Stimulated activated naive CD8-positive, alpha-beta T cell treated with anti-CD3 and anti-CD28 coated beads, Interleukin-15, amount 100 ng/mL, for 72 hours (primary cell): ENCODE results near the gene LACTB.
"Not testable (repeated sequence)": the region's sequence is repeated elsewhere in the genome, so short reads cannot be mapped to it uniquely, and the experiment has no call there.

Experiments used
- ATAC-seq: fragments of 150-1000 bp; cut with Tn5 transposase; 2 replicates; pipeline ENCODE4 v1.10.0; 2021; ENCODE audit warnings: mild to moderate bottlenecking, moderate library complexity
- DNase-seq, 2 donors: peaks; one replicate each; pipeline ENCODE4 v3.0.0; 2021 to 2022
- H3K27ac Mint-ChIP-seq, 2 donors: one replicate each; pipeline ENCODE4 v1.8.0; 2022; ENCODE audit warnings: mild to moderate bottlenecking in 2 of 2, mixed read lengths in 2 of 2, moderate library complexity in 2 of 2
- H3K27me3 Mint-ChIP-seq: one replicate; pipeline ENCODE4 v1.8.0; 2022; ENCODE audit warnings: mixed read lengths
- H3K4me1 Mint-ChIP-seq: one replicate; pipeline ENCODE4 v1.8.0; 2022; ENCODE audit warnings: mild to moderate bottlenecking, mixed read lengths
- H3K4me3 Mint-ChIP-seq, 2 donors: one replicate each; pipeline ENCODE4 v1.8.0; 2022; ENCODE audit warnings: mild to moderate bottlenecking in 2 of 2, mixed read lengths in 2 of 2, moderate library complexity in 1 of 2
- H3K9me3 Mint-ChIP-seq, 2 donors: one replicate each; pipeline ENCODE4 v1.8.0; 2022; ENCODE audit warnings: mixed read lengths in 2 of 2

Gene LACTB

DNA sequence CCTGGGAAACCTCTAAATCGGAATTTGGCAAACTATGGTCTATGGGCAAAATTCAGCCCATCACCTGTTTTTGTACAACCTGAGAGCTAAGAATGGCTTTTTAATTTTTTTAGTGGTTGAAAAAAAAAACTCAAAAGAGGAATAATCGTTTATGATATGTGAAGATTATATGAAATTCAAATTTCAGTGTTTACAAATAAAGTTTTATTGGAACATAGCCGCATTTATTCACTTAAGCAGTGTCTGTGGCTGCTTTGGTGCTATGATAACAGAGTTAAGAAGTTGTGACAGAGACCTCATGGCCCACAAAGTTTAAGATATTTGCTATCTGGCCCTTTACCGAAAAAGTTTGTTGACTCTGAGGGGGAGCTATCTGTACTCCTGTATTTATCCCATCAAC lies 36.4 kb upstream of the LACTB start:
- Mint-ChIP-seq H3K27me3 (no peaks in the 10 kb centered on the region), H3K27ac (no peak overlapping the region), H3K4me1 (no peaks in the 10 kb centered on the region), H3K4me3 (no peak overlapping the region), H3K9me3 (no peaks in the 10 kb centered on the region)
- no peak for ATAC-seq
- no peak for DNase-seq

DNA sequence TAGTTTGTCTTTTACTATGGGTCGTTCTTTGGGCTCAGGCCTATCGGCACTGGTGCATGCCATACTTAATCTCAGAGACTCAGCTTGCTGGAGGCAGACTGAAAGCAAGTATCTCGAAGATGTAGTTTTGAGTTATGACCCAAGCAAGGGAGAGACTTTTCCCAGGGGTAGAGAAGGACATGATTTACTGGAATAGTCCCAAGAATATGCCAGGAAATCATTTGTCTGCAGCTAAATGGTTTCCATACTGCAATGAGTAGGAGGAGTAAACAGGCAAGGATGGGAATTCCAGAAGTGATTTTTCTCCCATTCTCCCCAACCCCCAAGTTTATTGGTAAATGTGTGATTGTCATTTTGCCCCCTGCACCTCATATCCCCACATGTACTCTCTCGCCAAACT lies 35.4 kb upstream of the LACTB start:
- no peaks in the 10 kb centered on the region for H3K27me3 Mint-ChIP-seq
- DNase-seq (no peak), ATAC-seq (no peak)
- H3K9me3 Mint-ChIP-seq: no peaks in the 10 kb centered on the region
- H3K4me1 Mint-ChIP-seq: no peaks in the 10 kb centered on the region
- H3K27ac Mint-ChIP-seq: no peak overlapping the region
- H3K4me3 Mint-ChIP-seq: no peak overlapping the region

DNA sequence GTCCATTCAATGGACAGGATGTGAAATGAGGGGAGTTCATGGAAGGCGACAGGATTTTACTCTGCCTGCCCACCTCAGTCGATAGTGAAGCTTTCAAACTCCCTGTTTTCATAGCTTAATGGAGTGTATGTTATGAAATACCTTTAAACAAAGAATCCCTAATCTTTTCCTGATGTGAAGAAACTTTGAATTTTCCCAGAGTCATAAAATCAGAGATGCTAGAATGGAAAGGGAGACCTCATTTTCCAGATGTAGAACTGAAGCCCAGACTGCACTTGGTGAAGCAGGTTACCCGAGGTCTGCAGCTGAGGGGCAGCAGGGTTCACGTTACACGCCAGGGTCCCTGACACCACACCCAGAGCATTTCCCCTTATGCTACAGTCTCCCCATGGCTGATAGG lies 34.7 kb upstream of the LACTB start:
- H3K4me1 Mint-ChIP-seq: no peaks in the 10 kb centered on the region
- no peaks in the 10 kb centered on the region for H3K9me3 Mint-ChIP-seq
- H3K27ac Mint-ChIP-seq: no peak overlapping the region
- no peak overlapping the region for H3K4me3 Mint-ChIP-seq
- no peaks in the 10 kb centered on the region for H3K27me3 Mint-ChIP-seq
- ATAC-seq (no peak), DNase-seq (no peak)

DNA sequence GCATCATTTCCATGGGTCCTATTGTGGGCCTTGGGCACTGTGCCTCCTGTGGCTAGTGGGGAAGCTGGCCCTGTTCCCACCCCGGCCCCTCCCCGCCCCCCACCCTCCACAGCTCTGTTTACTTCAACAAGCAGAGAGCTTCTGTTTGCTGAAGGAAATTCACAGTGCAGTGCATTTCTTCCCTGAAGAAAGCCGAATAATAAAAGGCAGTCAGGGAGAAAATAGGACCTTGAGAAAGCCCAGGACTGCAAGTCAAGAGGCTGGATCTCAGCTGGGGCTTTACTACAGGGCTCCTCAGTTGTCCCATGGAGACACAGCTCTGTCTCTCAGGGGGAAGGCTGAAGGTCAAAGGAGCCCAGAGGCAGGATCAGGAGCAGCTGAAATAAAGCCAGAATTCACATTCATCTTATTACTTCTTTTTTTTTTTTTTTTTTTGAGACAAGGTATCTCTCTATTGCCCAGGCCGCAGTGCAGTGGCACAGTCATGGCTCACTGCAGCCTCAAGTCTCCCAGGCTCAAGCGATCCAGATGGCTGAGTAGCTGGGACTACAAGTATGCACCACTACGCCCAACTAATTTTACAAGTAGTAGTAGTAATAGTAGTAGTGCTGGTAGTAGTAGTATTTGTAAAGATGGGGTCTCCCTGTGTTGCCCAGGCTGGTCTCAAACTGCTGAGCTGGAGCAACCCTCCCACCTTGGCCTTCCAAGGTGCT lies 33.0 kb upstream of the LACTB start:
- DNase-seq (no peak), ATAC-seq (no peak)
- H3K4me3 Mint-ChIP-seq: no peak overlapping the region
- no peaks in the 10 kb centered on the region for H3K27me3 Mint-ChIP-seq
- H3K27ac Mint-ChIP-seq: no peak overlapping the region
- H3K4me1 Mint-ChIP-seq: peaks cover 4% of the 10 kb centered on the region
- H3K9me3 Mint-ChIP-seq: no peaks in the 10 kb centered on the region

DNA sequence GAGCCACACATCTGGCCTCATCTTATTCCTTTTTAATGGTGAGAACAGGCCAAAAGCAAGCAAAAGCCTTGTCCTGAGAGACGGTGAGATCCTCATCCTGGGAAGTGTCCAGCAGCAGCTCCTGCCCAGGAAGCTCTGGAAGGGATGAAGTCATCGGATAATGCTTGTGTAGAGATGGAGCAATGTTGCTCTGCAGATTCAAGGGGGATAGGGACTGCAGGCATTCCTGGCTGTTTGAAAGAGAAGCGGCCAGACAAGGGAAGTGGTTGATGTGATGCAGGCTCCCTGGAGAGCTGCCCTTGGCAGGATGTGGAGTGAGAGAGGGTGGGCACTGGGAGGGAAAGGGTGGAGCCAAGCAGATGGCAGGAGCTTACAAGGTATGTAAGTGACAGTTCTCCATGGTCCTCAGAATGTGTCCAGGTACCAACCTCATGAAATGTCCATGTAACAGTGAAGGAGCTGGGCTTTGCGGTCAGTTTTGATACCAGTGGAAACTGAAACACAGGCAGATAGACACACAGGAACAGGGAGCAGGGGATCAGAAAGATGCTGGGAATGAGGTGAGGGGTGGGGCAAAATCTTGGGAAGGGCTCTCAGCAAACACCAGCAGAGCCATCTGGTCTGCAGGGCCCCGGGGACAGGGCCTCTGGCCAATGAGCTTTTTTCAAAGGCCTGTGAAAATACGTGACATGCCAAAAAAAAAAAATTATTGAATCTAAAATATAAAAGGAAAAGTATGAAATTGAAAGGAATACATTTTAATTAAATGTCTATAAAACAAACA lies 32.2 kb upstream of the LACTB start:
- DNase-seq (no peak), ATAC-seq (no peak)
- H3K27ac Mint-ChIP-seq: no peak overlapping the region

DNA sequence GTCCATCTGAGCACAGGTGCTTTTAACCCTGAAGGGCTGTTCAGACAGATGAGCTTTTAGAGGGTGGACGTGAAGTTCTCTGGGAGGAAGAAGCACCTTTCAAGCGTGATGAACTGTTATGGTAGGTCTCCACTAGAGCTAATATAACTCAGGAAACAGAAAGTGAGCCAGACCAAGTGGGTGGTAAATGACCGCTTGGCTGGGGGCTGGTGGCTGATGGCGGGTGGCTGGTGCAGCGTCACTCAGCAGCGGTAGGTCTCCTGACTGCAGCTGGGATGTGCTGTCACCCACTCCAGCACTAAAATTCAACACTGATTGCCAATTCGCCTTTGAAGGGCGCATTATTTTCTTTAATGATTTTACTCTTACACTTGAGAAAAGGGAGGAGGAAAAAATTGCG lies 31.2 kb upstream of the LACTB start:
- H3K27me3 Mint-ChIP-seq: no peaks in the 10 kb centered on the region
- DNase-seq (no peak), ATAC-seq (no peak)
- H3K9me3 Mint-ChIP-seq: no peaks in the 10 kb centered on the region
- no peak overlapping the region for H3K4me3 Mint-ChIP-seq
- no peak overlapping the region for H3K27ac Mint-ChIP-seq
- peaks cover 6% of the 10 kb centered on the region for H3K4me1 Mint-ChIP-seq

More for the DNA sequence above, 32.2 kb upstream of the LACTB start:
- Mint-ChIP-seq H3K9me3 (no peaks in the 10 kb centered on the region), H3K4me3 (no peak overlapping the region), H3K27me3 (no peaks in the 10 kb centered on the region), H3K4me1 (peaks cover 6% of the 10 kb centered on the region)

DNA sequence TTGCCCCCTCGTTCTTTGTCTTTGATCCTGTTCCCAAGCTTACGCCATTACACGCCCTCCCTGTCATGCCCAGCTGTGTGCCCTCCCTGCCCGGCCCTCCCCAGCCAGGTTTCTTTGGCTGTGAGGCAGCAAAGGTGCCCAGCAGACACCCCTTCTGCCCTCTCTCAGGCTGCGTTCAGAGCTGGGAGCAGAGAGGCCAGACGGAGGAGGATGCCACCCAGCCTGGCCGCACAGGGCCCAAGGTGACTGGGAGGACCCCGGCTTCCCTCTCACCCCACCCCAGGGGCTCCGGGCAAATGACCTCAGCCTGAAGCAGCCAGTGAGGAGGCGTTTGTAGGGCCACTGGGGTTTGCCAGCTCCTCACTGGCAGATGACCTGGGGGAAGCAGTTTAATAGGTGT lies 30.8 kb upstream of the LACTB start:
- DNase-seq (no peak), ATAC-seq (no peak)
- Mint-ChIP-seq H3K9me3 (no peaks in the 10 kb centered on the region), H3K4me1 (peaks cover 6% of the 10 kb centered on the region), H3K27me3 (no peaks in the 10 kb centered on the region), H3K27ac (no peak overlapping the region), H3K4me3 (no peak overlapping the region)

DNA sequence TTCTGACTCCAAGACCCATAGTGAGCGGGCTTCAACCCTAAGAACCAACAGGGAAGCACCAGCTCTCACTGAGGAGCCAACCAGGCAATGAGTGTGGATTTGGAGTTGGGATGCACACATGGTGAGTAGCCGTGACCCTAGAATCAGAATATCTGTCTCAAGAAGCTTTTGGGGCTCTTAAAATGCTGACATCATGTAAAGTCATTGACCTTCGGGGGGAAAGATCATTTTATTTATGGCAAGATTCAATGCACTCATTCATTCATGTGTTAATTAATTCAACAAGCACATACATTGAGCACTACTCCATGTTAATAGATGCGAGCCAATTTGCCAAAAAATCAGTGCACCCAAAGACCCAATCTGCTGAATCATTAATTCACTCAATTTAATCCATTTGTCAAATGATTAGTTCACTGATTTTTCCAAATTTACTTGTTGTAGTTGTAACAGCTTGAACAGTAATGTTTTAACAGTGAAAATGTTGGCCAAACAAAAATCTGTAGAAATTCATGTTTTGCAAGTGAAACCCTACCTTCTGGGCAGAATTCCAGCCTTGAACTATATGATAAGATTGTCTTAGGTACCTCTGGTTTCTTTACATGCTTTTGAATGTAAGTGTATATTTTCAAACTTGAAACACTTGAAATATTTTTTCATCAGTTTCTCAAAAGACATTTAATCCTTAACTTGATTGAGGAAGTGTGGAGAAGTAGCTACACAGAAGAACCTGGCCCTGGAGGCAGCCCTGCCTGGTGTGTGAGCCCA lies 29.8 kb upstream of the LACTB start:
- Mint-ChIP-seq H3K27ac (no peak overlapping the region), H3K4me3 (no peak overlapping the region), H3K9me3 (no peaks in the 10 kb centered on the region), H3K4me1 (peaks cover 7% of the 10 kb centered on the region), H3K27me3 (no peaks in the 10 kb centered on the region)
- no peak for DNase-seq
- ATAC-seq: no peak

DNA sequence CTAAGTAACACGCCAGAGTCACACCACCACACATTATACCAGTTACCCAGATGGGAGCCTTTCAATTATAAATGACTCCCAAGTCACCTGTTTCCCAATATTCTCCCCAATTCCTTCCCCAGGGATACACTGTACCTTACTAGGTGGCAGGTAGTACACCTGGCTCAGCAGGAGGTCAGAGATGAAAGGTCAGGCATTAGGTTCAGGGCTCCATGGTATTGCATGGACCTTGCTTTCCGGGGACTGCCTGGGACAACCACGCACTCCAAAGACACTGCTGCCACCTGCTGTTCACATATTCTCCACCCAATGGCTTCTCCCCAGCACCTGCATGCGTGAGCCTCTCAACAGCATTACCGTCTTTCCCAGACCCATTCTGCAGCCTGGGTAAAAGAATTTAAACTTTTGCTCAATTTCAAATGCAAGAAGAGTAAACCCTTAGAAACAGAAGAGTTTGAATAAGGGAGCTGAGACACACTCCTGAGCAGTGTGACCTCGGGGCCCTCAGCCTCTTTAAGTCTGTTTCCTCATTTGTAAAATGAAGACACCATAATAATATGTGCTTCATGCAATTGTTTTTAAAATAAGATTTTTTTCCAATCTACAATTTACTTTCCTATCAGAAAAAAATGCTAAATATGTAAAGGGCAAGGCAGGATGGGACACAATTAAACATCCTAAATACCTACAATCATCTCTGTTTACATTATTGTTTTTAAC lies 28.0 kb upstream of the LACTB start:
- H3K4me1 Mint-ChIP-seq: peaks cover 11% of the 10 kb centered on the region
- H3K9me3 Mint-ChIP-seq: no peaks in the 10 kb centered on the region
- no peak overlapping the region for H3K27ac Mint-ChIP-seq
- peak; percentile 61 to 69 for DNase-seq
- ATAC-seq: peak; percentile 97
- H3K4me3 Mint-ChIP-seq: no peak overlapping the region
- no peaks in the 10 kb centered on the region for H3K27me3 Mint-ChIP-seq

DNA sequence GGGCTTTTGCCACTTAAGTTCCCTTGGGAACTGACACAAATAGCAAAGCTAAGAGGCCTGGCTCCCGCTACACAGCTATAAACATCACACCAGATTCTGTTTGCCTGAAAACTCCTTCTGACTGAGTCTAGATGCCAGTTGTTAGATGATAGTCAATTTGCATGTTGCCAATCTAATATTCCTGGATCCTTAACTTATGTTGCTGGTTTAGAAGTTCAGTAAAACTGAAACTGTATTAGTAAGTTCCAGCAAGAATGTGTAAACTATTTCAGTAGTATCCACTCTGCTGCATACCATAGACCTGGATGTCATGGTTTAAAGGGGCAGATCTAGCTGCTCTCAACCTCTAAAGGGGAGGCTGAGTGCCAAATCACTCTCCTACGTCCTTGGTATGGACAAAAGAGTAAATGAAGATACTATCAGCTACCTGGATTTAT lies 27.1 kb upstream of the LACTB start:
- DNase-seq: no peak
- H3K27me3 Mint-ChIP-seq: no peaks in the 10 kb centered on the region
- H3K9me3 Mint-ChIP-seq: no peaks in the 10 kb centered on the region

DNA sequence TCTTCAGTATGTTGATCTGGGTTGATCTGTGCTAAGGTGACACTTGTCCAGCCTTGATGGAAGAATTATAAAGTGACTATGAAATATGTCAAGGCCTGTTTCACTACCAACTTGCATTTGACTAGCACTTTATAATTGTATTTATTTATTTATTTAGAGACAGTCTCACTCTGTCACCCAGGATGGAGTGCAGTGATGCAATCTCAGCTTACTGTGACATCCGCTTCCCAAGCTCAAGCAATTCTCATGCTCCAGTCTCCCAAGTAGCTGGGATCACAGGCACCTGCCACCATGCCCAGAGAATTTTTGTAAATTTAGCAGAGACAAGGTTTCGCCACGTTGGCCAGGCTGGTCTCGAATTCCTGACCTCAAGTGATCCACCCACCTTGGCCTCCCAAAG lies 25.5 kb upstream of the LACTB start:
- DNase-seq (no peak), ATAC-seq (no peak)
- peaks cover 11% of the 10 kb centered on the region for H3K4me1 Mint-ChIP-seq
- H3K27me3 Mint-ChIP-seq: no peaks in the 10 kb centered on the region
- no peak overlapping the region for H3K27ac Mint-ChIP-seq
- H3K4me3 Mint-ChIP-seq: no peak overlapping the region
- H3K9me3 Mint-ChIP-seq: no peaks in the 10 kb centered on the region

More for the DNA sequence above, 27.1 kb upstream of the LACTB start:
- ATAC-seq: no peak
- Mint-ChIP-seq H3K4me1 (peaks cover 11% of the 10 kb centered on the region), H3K27ac (no peak overlapping the region), H3K4me3 (no peak overlapping the region)

DNA sequence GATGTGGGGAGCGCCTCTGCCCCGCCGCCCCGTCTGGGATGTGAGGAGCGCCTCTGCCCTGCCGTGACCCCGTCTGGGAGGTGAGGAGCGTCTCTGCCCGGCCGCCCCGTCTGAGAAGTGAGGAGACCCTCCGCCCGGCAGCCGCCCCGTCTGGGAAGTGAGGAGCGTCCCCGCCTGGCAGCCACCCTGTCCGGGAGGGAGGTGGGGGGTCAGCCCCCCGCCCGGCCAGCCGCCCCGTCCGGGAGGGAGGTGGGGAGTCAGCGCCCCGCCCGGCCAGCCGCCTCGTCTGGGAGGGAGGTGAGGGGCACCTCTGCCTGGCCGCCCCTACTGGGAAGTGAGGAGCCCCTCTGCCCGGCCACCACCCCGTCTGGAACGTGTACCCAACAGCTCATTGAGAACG lies 22.8 kb upstream of the LACTB start:
- not testable (repeated sequence) for DNase-seq, ATAC-seq, H3K9me3 Mint-ChIP-seq, H3K4me1 Mint-ChIP-seq, H3K4me3 Mint-ChIP-seq, H3K27ac Mint-ChIP-seq, H3K27me3 Mint-ChIP-seq

DNA sequence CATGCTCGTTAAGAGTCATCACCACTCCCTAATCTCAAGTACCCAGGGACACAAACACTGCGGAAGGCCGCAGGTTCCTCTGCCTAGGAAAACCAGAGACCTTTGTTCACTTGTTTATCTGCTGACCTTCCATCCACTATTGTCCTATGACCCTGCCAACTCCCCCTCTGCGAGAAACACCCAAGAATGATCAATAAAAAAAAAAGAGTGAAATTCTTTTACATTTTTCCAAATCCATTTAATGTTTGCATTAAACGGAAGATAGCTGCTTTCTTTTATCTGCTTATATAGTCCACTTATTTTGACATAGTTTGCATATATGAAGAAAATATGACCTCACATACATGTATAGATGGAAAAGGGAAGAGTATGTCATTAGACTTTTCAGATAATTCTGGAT lies 22.1 kb upstream of the LACTB start:
- not testable (repeated sequence) for H3K4me1 Mint-ChIP-seq, ATAC-seq, H3K9me3 Mint-ChIP-seq, H3K4me3 Mint-ChIP-seq, DNase-seq, H3K27ac Mint-ChIP-seq, H3K27me3 Mint-ChIP-seq

DNA sequence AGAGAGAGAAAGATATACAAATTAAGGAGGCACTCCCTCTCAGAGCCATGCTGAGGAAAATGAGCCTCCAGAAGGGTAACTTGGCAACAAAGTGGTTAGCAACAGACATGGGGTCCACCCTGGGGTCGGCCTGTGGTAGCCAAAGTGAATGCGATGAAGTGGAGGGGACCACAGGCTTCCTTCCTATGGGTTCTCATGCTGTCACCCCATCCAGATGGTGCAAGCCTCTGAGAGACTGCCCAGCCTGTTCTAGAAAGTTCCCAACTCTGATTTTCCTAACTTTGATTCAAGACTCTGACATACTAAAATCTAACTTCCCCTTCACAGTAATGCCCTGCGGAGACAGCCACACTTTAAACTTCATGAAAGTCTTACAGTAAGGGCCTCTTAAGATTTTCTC lies 18.2 kb upstream of the LACTB start:
- Mint-ChIP-seq H3K27ac (peak overlapping the region in 1 of 2 donors; percentile 49), H3K27me3 (peaks cover 11% of the 10 kb centered on the region), H3K4me3 (no peak overlapping the region), H3K4me1 (no peaks in the 10 kb centered on the region), H3K9me3 (no peaks in the 10 kb centered on the region)
- DNase-seq: no peak
- ATAC-seq: no peak

DNA sequence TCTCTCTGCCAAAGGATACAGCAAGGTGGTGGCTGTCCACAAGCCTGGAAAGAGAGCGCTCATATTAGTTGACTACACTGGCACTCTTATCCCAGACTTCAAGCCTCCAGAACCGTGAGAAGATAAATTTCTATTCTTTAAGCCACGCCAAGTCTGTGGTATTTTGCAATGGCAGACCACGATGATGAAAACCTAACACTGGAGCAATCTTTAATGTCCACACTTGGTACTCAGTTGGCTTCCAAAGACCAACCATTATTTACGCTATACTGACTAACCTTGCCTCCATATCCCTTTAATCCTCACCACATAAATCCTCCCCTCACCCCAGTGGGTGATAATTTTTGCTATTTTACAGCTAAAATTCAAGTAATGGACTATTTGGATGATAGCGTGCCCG lies 16.9 kb upstream of the LACTB start:
- H3K9me3 Mint-ChIP-seq: no peaks in the 10 kb centered on the region
- H3K4me3 Mint-ChIP-seq: no peak overlapping the region
- no peak for DNase-seq
- H3K27me3 Mint-ChIP-seq: peaks cover 11% of the 10 kb centered on the region
- ATAC-seq: no peak
- no peaks in the 10 kb centered on the region for H3K4me1 Mint-ChIP-seq
- no peak overlapping the region for H3K27ac Mint-ChIP-seq
